Dedifferentiated amniotic fluid mesenchymal stem cell (primary cell): ENCODE results near the gene BMPR1A.
"Not testable (repeated sequence)": the region's sequence is repeated elsewhere in the genome, so short reads cannot be mapped to it uniquely, and the experiment has no call there.

ENCODE experiments used
- DNase-seq: peaks from one replicate; pipeline ENCODE4 v3.0.0-alpha.2; 2016; ENCODE audit errors: extremely low spot score

BMPR1A gene

DNA sequence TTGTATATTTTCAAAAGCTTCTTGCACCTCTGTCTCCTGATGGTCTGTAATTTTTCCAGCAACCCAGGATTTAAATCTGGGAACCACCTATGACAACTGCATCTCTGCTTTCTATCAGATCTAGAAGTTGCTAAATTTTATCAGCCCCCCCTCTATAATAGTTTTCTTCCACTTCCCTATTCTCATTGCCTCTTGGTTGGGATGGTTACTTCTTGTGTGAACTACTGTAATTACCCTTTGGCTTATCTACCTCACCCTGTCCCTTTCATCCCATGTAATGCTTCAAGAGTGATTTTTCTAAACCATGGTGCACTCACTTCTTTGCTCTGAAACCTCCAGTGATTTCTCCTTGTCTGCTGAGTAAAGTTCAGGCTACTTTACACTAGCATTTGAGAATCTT lies 92.3 kb downstream of the BMPR1A start:
- DNase-seq: no peak

DNA sequence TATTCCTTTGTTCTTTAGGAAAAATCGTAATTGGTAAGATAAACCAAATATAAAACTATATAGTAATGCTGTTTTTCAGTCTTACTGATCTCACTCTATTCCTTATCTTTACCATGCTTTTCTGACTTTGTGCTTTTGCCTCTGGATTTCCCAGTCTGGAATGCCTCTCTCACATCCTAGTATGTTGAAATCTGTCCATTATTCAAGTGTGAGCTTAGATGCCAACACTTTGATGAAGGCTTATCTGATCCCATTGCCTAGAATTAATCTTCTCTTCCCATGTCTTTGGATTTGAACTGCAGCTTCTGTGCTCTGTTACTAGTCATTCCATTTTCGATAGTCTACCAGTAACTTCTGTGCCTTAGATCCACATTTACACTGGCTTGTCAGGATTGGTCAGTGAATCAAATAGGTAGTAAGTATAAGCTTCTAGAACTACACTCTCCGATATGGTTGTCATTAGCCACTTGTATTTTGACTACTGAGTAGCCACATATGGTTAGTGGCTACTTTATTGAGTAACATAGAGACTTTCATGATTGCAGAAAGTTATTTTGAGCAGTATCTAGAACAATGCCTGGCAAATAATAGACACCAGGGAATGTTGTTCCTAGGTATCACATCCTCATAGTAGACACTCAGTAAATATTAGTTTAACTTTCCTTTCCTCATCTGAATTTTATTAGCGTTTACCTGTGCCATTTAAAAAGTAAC lies 92.9 kb downstream of the BMPR1A start:
- no peak for DNase-seq

- DNase-seq: no peak
Measured at GRCh38 chr10:86850481-86850880, 94.1 kb downstream of the BMPR1A start.

GRCh38 chr10:86851328-86852207 lies 95.1 kb downstream of the BMPR1A start:
- no peak for DNase-seq

DNA sequence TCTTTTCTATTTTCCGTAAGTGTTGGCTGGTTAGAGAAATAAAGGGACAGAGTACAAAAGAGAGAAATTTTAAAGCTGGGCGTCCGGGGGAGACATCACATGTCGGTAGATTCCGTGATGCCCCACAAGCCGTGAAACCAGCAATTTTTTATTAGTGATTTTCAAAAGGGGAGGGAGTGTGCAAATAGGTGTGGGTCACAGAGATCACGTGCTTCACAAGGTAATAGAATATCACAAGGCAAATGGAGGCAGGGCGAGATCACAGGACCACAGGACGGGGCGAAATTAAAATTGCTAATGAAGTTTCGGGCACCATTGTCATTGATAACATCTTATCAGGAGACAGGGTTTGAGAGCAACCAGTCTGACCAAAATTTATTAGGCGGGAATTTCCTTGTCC lies 97.2 kb downstream of the BMPR1A start:
- DNase-seq: not testable (repeated sequence)

DNA sequence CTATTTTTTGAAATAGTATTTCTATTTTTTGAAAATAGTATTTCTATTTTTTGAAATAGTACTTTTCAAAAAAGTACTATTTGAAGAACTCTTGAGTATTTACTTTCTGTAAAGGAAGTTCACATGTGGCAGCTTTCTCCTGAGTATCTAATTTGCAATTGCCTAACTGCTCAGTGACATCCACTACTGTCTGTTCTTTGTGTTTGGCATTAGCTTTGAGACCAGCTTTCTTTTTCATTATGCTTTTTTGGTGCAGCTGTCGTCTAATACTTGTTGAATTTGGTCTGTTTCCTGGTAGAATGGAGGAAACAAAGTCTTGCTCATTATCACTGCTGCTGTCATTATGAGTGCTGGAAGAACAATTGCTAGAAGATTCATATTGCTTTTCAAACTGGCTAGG lies 99.1 kb downstream of the BMPR1A start:
- DNase-seq: no peak

- no peak for DNase-seq
Measured at GRCh38 chr10:86856156-86856555, 99.7 kb downstream of the BMPR1A start.

DNA sequence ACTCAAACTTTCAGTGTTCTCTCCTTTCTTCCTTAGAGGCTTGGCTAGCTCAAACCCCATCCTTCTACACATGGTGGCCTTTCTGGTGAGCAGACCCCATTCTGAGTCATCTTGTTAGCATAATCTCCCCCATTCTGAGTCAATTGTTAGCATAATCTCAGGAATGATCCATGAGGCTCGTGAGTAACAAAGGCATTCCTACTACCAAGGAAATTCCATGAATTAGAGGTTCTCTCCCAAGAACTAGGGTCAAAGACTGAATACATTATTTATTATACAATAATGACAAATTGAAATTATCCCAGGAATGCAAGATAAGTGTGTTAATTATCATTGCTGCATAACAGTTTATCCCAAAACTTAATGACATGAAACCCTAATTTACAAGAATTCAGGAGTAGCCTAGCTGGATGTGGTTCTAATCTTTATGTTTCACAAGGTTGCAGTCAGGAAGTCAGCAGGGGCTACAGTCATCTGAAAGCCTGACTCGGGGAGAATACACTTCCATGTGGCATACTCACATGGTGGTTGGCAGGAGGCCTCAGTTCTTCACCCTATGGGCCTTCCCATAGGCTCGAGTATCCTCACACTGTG lies 100.8 kb downstream of the BMPR1A start:
- DNase-seq: no peak

- no peak for DNase-seq
Measured at GRCh38 chr10:86858011-86858410, 101.6 kb downstream of the BMPR1A start.

DNA sequence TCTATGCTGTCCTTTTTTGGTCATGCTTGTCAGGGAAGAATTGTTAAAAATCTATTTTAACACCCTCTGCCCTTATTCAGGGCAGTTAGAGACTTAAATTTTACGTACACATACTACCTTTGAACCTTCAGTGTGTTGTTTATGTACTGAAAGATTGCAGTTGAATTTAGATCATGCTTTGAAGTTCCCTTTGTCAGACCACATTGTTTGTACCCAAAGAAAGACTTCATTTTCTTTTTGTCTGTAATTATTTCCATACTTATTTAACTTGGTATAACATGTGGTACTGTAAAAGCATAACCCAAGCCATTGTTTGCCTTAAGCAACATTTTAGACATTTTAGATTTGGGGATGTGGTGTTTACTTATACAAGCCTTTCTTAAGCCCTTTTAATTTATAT lies 104.9 kb downstream of the BMPR1A start:
- no peak for DNase-seq

DNA sequence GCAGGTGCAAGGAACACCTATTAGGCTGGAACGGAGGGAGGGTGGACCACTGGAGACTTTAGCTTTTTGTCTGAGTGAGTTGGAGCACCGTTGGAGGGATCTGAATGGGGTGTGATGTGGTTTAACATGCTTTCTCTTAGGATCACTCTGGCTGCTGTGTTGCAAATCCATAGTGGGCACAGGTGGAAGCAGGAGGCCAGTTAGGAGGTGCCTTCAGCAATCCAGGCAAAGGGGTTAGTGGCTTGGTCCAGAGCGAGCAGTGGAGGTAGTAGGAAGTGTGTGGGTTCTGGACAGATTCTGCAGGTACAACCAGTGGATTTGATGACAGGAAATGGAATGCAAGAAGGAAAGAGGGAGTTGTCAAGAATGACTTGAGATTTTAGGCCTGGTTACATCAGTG lies 106.0 kb downstream of the BMPR1A start:
- DNase-seq: no peak

- DNase-seq: no peak
Measured at GRCh38 chr10:86862786-86863483, 106.5 kb downstream of the BMPR1A start.

- no peak for DNase-seq
Measured at GRCh38 chr10:86863484-86863842, 107.0 kb downstream of the BMPR1A start.

DNA sequence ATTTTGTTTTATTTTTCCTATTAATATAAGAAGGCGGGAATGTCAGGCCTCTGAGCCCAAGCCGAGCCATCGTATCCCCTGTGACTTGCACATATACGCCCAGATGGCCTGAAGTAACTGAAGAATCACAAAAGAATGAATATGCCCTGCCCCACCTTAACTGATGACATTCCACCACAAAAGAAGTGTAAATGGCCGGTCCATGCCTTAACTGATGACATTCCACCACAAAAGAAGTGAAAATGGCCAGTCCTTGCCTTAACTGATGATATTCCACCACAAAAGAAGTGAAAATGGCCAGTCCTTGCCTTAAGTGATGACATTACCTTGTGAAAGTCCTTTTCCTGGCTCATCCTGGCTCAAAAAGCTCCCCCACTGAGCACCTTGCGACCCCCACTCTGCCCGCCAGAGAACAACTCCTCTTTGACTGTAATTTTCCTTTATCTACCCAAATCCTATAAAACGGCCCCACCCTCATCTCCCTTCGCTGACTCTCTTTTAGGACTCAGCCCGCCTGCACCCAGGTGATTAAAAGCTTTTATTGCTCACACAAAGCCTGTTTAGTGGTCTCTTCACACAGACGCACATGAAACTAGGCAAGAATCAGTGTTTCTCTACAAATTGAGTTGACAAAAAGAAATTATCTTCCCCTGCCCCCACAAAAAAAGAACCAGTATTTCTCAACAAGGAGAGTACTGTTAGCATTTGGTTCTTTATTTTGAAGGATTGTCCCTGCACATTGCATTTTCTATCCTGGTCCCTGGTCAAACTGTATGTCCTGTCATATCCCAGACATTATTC lies 108.8 kb downstream of the BMPR1A start:
- DNase-seq: not testable (repeated sequence)

DNA sequence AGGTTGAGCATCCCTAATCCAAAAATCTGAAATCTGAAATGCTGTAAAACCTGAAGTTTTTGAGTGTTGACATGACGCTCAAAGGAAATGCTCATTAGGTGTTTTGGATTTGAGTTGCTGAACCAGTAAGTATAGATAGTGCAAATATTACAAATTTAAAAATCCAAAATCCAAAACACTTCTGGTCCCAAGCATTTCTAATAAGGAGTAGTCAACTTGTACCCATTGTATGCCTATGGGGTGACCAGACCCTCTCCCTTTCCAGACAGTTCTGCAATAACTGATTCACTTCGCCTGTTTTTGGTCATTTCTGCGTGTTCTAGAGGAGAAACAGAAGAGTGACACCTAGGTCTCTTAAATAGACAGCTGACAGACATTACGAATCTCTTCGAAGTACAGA lies 110.7 kb downstream of the BMPR1A start:
- no peak for DNase-seq

GRCh38 chr10:86868353-86868752 lies 111.9 kb downstream of the BMPR1A start:
- DNase-seq: no peak

DNA sequence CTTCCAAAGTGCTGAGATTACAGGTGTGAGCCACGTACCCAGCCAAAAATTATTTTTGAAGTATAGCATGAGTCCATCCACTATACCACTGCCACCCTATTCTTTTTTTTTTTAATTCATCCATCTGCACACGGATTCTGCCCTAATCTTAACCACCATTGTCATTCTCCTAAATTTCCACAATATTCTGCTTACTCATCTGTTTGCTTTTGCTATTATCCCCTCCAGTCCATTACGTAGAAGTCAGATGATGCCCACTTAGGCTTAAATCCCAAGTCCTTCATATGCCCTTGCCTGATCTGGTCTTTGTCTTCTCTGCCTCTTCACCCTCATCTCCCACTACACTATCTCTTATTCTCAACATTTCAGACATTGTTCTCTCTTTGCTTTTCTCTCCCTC lies 114.3 kb downstream of the BMPR1A start:
- DNase-seq: no peak

GRCh38 chr10:86871563-86872183 lies 115.3 kb downstream of the BMPR1A start:
- no peak for DNase-seq

DNA sequence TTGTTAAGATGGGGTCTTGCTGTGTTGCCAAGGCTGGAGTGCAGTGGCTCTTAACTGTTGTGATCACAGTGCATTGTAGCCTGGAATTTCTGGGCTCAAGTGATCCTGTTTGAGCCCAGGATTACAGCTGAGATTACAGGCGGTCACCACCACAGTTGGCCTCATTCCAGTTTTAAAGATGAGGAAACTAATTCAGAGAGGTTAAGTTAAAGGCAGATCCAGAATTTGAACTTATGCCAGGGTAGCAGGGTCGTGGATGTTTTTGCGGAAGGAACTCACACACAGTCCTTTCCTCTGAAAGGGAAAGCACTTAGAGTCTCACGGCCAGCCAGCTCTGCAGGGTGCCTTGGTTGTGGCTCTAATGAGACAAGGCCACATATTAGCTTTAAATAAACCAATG lies 116.3 kb downstream of the BMPR1A start:
- DNase-seq: no peak

- no peak for DNase-seq
Measured at GRCh38 chr10:86876748-86877147, 120.3 kb downstream of the BMPR1A start.
